Transverse colon (tissue), 4 donors: Measurements from ENCODE around the gene AQP4.

ENCODE experiments used
- POLR2A ChIP-seq: fragments of 450-650 bp; IDR thresholded peaks from one replicate; pipeline ENCODE4 v1.6.1; 2016; ENCODE audit warnings: antibody characterized with exemption, mild to moderate bottlenecking, moderate library complexity
- POLR2AphosphoS5 ChIP-seq, 3 donors: sonication (generic); formaldehyde crosslinking; IDR thresholded peaks; one replicate each; pipeline ENCODE4 v1.6.1; 2016; ENCODE audit warnings: antibody characterized with exemption in 3 of 3
- TF ChIP-seq, protein P1 (sequence below), 5 experiments: fragments of 200-600 bp in 3 of 5; fragments of 450-650 bp in 2 of 5; sonication (generic) in 3 of 5; IDR thresholded peaks; 1 replicate in 2 of 5; 2 replicates in 3 of 5; pipeline ENCODE4 v1.5.1; 2016 to 2017; ENCODE audit warnings: antibody characterized with exemption in 5 of 5, inconsistent platforms in 3 of 5, mild to moderate bottlenecking in 2 of 5, moderate library complexity in 1 of 5

DNA sequence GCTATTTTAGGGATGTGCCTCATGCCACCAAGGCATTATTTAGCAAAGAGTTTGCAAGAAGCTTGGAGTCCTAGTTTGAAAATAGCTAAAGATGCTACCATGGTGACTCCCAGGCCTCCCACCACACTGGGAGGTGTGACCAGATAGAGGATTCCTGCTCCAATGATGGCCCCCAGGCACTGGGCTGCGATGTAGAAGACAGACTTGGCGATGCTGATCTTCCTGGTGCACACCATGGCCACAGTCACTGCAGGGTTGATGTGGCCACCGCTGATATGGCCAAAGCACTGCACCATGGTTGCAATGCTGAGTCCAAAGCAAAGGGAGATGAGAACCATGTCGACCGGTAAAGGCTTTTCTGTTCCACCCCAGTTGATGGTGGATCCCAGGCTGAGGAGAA, 3.4 kb downstream of the AQP4 start:
- TF ChIP-seq, protein P1, sequence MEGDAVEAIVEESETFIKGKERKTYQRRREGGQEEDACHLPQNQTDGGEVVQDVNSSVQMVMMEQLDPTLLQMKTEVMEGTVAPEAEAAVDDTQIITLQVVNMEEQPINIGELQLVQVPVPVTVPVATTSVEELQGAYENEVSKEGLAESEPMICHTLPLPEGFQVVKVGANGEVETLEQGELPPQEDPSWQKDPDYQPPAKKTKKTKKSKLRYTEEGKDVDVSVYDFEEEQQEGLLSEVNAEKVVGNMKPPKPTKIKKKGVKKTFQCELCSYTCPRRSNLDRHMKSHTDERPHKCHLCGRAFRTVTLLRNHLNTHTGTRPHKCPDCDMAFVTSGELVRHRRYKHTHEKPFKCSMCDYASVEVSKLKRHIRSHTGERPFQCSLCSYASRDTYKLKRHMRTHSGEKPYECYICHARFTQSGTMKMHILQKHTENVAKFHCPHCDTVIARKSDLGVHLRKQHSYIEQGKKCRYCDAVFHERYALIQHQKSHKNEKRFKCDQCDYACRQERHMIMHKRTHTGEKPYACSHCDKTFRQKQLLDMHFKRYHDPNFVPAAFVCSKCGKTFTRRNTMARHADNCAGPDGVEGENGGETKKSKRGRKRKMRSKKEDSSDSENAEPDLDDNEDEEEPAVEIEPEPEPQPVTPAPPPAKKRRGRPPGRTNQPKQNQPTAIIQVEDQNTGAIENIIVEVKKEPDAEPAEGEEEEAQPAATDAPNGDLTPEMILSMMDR (IDR thresholded peaks at IDR 0.05): no peak
- TF ChIP-seq POLR2A (no peak), POLR2AphosphoS5 (IDR thresholded peaks at IDR 0.05) (no peak)
